SKM-1 (cell line): Measurements from ENCODE around the gene MAP6.
A peak's percentile ranks its signal among the peaks of the same experiment; 100 is the strongest.
"Not testable (repeated sequence)": the region's sequence is repeated elsewhere in the genome, so short reads cannot be mapped to it uniquely, and the experiment has no call there.

Experiments
- DNase-seq: peaks from one replicate; lab custom pipeline; 2025; ENCODE audit not compliant: unreplicated experiment; lab: John Stamatoyannopoulos, UW

The MAP6 gene

GRCh38 chr11:75668451-75669297 is at the start of gene MAP6:
MAP6 (minus strand) TSS chr11:75669038; CDS start chr11:75668369, 669 bp downstream.
- no peak for DNase-seq

GRCh38 chr11:75717608-75718418 is 49.0 kb upstream of the MAP6 start, which contains the start of gene MOGAT2:
MOGAT2 (plus strand) TSS chr11:75717838; CDS start chr11:75717889, 51 bp downstream.
- no peak for DNase-seq

- no peak for DNase-seq
Observed at GRCh38 chr11:75716659-75717058, 47.8 kb upstream of the MAP6 start.

- no peak for DNase-seq
Observed at GRCh38 chr11:75715688-75716087, 46.9 kb upstream of the MAP6 start.

- no peak for DNase-seq
Observed at GRCh38 chr11:75714211-75714610, 45.4 kb upstream of the MAP6 start.

- peak; percentile 76 for DNase-seq
Observed at GRCh38 chr11:75706260-75706729, 37.5 kb upstream of the MAP6 start.

GRCh38 chr11:75705541-75705940 is 36.7 kb upstream of the MAP6 start:
- DNase-seq = no peak

- DNase-seq = no peak
Observed at GRCh38 chr11:75703695-75704237, 34.9 kb upstream of the MAP6 start.

- DNase-seq = no peak
Observed at GRCh38 chr11:75700940-75701339, 32.1 kb upstream of the MAP6 start.

GRCh38 chr11:75697906-75698581 is 29.2 kb upstream of the MAP6 start:
- DNase-seq = no peak

- no peak for DNase-seq
Observed at GRCh38 chr11:75691804-75692203, 23.0 kb upstream of the MAP6 start.

GRCh38 chr11:75689863-75690609 is 21.2 kb upstream of the MAP6 start:
- DNase-seq = peak; percentile 27

- DNase-seq = not testable (repeated sequence)
Observed at GRCh38 chr11:75683856-75684255, 15.0 kb upstream of the MAP6 start.

GRCh38 chr11:75679566-75679965 is 10.7 kb upstream of the MAP6 start:
- no peak for DNase-seq

GRCh38 chr11:75678620-75679259 is 9.9 kb upstream of the MAP6 start:
- DNase-seq = no peak

GRCh38 chr11:75677909-75678308 is 9.1 kb upstream of the MAP6 start:
- DNase-seq = no peak

GRCh38 chr11:75677275-75677674 is 8.4 kb upstream of the MAP6 start:
- DNase-seq = no peak

GRCh38 chr11:75673977-75674582 is 5.2 kb upstream of the MAP6 start:
- no peak for DNase-seq

- no peak for DNase-seq
Observed at GRCh38 chr11:75667831-75668450, 897 bp downstream of the MAP6 start.
